ENCODE results near the gene ASB14.

The ASB14 gene

DNA sequence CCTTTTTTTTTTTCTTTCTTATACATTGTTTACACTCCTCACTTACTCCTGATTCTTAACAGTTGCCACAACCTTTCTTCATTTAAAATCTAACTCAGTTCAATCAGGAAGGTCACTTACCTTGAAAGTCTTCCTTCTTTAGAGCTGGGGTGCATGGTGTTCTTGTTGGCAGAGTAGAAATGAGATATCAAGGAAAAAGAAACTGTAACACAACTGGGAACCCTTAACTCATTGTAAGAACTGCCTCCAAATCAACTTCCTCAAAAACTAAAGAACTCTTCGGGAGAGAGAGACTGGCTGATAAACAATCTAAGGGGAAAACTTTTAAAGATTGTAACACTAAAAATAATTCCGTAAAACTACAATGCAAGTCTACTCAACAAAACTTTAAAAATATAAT lies 66.3 kb downstream of the ASB14 start:
- Histone ChIP-seq H3K36me3 (ENCODE audit: control insufficient read depth in 2 of 2, insufficient read depth in 2 of 2, low read length in 2 of 2) (no peaks in the 10 kb centered on the region), H3K9ac (ENCODE audit: low read length in 2 of 2) (no peak overlapping the region), H3K4me1 (ENCODE audit: control insufficient read depth, insufficient read depth, low read length) (peaks cover 9% of the 10 kb centered on the region), H3K9me3 (ENCODE audit: control insufficient read depth in 2 of 2, low read length in 2 of 2) (no peaks in the 10 kb centered on the region), H3K4me3 (ENCODE audit: low read length in 2 of 2) (no peak overlapping the region), H3K27ac (ENCODE audit: low read length) (no peak overlapping the region), H3K27me3 (ENCODE audit: control insufficient read depth in 1 of 2, insufficient read depth in 2 of 2, low read length in 2 of 2) (no peaks in the 10 kb centered on the region)

DNA sequence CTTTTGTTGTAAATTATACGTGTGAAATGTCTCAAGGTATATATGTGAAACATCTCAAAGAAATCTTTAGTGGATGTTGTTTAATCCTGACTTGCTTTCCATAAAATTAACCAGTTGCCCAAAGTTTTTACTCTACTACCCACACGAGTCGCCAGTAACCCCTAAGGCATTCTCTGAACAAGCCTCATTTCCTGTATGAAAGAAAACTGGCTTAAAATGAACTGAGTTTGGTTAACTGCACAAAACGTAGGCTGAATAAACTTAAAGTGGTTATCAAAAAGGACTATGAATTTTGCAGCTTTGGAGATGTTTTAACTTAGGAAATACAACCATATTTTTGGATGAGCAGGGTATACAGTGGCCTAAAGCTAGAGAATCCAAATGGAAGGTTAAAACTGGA lies 67.6 kb downstream of the ASB14 start:
- Histone ChIP-seq H3K4me3 (ENCODE audit: low read length in 2 of 2) (no peak overlapping the region), H3K36me3 (ENCODE audit: control insufficient read depth in 2 of 2, insufficient read depth in 2 of 2, low read length in 2 of 2) (no peaks in the 10 kb centered on the region), H3K27me3 (ENCODE audit: control insufficient read depth in 1 of 2, insufficient read depth in 2 of 2, low read length in 2 of 2) (no peaks in the 10 kb centered on the region), H3K9ac (ENCODE audit: low read length in 2 of 2) (no peak overlapping the region), H3K9me3 (ENCODE audit: control insufficient read depth in 2 of 2, low read length in 2 of 2) (no peaks in the 10 kb centered on the region), H3K4me1 (ENCODE audit: control insufficient read depth, insufficient read depth, low read length) (peaks cover 9% of the 10 kb centered on the region), H3K27ac (ENCODE audit: low read length) (no peak overlapping the region)

DNA sequence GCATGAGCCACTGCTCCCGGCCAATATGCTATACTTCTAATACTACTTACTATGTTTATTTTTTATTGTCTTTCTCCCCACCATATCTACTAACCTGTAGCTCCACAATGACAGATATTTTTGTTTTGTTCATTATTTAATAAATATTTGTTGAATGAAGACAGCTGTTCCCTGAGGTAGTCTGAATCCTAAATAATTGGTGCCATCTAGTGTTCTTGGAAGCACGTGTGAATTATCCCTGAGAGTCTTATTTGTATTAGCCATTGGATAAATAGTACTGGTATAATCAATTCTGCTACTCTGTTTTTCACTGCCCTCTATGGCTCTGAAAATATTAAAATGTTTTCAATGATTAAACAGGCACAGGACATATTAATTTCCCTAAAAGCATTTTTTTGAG lies 70.6 kb downstream of the ASB14 start:
- no peaks in the 10 kb centered on the region for H3K36me3 ChIP-seq (ENCODE audit: control insufficient read depth in 2 of 2, insufficient read depth in 2 of 2, low read length in 2 of 2)
- H3K27ac ChIP-seq (ENCODE audit: low read length) = no peak overlapping the region
- no peaks in the 10 kb centered on the region for H3K27me3 ChIP-seq (ENCODE audit: control insufficient read depth in 1 of 2, insufficient read depth in 2 of 2, low read length in 2 of 2)
- no peak overlapping the region for H3K9ac ChIP-seq (ENCODE audit: low read length in 2 of 2)
- no peak overlapping the region for H3K4me3 ChIP-seq (ENCODE audit: low read length in 2 of 2)
- H3K9me3 ChIP-seq (ENCODE audit: control insufficient read depth in 2 of 2, low read length in 2 of 2) = no peaks in the 10 kb centered on the region
- peaks cover 1% of the 10 kb centered on the region for H3K4me1 ChIP-seq (ENCODE audit: control insufficient read depth, insufficient read depth, low read length)
